GM19035 (cell line): Measurements from ENCODE around the gene AFAP1.
"Not testable (repeated sequence)": the region's sequence is repeated elsewhere in the genome, so short reads cannot be mapped to it uniquely, and the experiment has no call there.

Source experiments
- ATAC-seq: cut with Tn5 transposase; IDR thresholded peaks from one replicate; pipeline ENCODE4 v1.9.1; 2021; ENCODE audit not compliant: unreplicated experiment

Gene AFAP1

DNA sequence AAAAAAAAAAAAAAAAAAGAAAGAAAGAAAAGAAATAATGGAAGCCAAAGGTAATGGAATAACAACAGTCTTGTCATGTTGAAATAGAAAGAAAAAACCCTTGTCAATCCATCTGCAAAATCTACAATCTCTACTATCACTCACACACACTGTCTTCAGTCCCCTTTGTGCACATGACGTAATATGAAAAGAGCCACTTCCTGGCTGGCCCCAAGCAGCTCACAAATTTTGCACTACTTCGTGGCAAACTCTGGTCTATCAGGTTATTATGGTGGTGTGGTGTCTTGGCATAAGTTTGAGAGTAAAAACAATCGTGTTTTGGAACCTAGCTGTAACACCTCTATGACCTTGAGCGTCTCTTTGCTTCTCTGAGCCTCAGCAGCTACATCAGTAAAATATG, 8.3 kb upstream of the AFAP1 start:
- no peak for ATAC-seq

DNA sequence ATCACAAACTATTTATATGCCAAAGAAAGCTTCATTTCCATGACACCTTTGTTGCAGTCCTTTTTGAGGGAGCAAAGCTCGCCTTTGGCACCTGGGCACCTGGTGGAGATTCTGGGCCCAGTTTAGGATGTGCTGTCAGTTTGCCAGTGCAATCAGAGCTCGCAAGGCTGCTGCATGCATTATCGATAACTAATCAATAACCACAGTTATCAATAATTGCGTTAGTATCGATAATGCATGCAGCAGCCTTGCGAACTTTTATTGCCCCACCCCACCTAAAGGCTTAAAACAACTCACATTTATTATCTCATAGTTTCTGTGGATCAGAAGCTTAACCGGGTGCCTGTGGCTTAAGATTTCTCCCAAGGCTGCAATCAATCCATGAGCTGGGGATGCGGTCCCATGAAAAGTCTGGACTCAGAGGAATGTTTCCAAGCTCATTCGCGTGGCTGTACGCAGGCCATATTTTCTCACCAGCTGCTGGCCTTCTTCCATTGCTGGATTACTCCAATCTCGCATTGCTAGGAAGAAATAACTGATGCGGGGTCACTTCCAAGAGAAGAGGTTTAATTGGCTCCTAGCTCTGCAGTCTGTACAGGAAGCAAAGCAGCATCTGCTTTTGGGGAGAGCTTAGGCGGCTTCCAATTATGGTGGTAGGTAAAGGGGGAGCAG, 6.2 kb upstream of the AFAP1 start:
- ATAC-seq: no peak

GRCh38 chr4:7944599-7945220, 5.0 kb upstream of the AFAP1 start:
- ATAC-seq: no peak

GRCh38 chr4:7943688-7944087, 4.0 kb upstream of the AFAP1 start:
- ATAC-seq: not testable (repeated sequence)

GRCh38 chr4:7943211-7943610, 3.5 kb upstream of the AFAP1 start:
- no peak for ATAC-seq

DNA sequence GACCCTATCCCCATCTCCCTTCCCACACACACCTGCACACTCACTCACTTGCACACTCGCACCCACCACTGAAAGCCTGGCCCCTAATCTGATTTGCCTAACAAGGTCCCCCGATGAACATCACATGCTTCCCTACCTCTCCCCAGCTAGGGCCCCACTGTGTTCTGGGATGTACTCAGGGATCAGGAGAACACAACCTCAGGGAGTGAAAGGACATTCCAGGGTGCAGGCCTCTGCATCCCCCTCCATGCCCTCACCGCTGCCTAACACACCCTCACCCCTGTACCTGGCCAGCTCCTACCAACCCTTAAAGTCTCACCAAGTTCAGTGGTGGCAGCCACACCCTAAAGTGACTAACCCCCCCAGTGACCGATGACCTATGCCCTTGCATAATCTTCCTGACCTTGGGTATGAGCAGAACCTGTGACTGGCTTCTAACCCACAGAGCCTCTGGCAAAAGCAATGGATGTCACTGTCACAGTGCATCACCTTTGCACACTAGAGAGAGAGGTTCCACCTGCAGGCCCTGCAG, 2.4 kb upstream of the AFAP1 start:
- ATAC-seq: no peak

GRCh38 chr4:7941111-7941964, 1.7 kb upstream of the AFAP1 start:
- ATAC-seq: no peak

GRCh38 chr4:7938609-7939376, 868 bp downstream of the AFAP1 start:
- no peak for ATAC-seq

- no peak for ATAC-seq
Observed at GRCh38 chr4:7938266-7938608, 1.4 kb downstream of the AFAP1 start.

DNA sequence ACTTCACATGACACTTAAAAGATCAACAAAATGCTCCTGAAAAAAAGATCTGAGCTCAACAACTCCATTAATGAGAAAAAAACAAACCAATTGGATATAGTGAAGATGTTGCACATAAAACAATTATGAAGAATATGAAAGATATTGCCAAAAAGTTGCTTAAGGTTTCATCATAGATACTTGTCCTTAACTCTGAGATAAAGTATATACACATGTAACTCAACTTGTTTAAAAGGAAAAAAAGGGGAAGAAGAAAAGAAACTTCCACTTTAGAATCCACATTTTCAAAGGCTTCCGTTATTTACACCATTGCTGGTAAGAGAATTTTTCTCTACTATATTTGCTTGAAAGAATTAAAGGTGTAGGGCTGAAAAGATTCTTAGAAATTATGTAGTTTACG, 2.7 kb downstream of the AFAP1 start:
- ATAC-seq: no peak

- no peak for ATAC-seq
Observed at GRCh38 chr4:7933651-7934510, 5.8 kb downstream of the AFAP1 start.

DNA sequence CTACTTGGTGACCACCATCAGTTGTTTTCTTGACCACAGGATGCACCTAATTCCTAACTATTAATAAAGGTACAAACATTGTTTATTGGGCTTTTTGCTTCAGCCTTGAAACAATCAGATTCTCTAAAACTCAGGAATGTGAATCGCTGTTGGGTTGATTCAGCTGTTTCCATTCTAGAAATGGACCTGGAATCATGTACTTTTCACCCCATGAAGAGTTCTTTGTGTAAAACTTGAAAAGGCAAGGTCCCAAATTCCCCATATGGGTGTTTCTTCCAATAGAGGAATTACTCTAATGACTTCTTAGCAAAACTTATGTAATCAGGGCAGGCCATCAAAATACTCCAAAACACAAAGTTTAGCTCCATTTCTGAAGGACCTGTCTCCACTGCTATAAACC, 7.4 kb downstream of the AFAP1 start:
- no peak for ATAC-seq

DNA sequence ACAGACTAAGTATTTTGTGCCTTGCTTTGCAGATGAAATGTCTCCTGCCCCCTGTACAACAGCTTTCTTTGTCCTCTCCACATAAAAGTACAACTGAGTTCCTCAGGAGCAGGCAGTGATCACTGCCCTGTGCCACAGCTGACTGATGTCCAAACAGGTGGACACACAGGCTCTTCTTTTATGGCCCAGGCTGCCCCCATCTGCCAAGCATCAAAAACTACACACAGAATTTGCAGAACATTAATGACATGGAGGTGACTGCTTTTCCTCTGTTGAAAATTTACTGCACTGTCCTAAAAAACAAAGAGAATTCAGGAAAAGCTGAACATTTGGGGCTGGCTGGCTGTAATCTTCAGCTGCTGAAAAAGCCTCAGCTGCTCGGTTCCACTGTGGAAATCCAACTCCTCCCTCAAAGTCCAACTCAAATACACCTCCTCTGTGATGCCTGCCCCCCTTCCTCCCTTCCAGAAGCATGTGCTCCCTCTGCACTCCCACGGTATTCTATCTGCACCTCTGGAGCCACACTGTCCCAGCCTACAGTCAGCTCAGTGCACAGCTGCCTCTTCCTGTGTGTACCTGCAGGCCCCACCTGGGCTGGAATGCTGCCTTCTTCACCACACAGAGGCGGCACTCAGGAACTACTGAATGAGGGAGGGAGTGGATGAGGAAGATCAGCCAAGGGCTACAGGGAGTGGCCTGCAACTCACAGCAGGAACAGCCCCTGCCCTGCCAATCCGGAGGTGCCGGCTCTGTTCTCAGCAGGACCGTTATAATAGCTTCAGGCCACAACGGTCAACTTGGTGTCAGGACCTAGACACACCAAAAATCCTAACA, 10.3 kb downstream of the AFAP1 start:
- ATAC-seq: no peak

DNA sequence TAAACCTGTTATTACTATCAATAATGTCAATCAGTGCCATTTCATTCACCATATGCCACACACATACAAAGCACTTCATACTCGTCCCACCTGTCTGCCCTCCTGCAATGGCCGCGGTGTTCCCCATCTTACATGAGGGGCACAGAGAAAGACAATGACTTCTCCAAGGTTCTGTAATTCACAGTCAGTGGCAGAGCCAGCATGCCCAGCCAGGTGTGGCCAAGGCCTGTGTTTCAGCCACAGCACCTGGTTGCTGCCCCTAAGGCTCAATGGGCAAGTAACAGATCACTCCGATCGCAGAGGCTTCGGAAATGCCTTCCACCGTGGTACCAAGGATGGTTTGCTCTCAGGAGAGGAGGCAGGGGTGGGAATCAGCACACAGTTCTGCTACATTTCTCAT, 10.9 kb downstream of the AFAP1 start:
- ATAC-seq: no peak

GRCh38 chr4:7926822-7927221, 12.8 kb downstream of the AFAP1 start:
- ATAC-seq: no peak

GRCh38 chr4:7924570-7924969, 15.1 kb downstream of the AFAP1 start:
- no peak for ATAC-seq

DNA sequence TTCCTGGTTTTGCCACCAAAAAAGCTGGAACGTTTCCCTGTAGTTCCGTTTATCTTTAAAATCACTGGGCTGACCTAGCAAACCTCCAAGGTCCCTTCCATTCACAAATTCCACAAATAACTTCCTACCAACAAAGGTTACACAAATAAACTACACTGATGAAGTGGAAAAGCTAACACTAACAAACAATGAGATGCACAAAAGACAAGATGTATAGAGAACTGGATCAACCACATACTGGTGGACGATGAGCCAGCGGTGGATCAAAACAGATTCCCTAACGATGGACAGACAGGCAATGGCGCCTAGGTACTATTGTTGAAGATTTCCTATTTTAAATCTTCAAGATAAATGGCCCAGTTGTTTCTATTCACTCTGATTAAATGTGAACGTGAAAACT, 15.5 kb downstream of the AFAP1 start:
- ATAC-seq: no peak

DNA sequence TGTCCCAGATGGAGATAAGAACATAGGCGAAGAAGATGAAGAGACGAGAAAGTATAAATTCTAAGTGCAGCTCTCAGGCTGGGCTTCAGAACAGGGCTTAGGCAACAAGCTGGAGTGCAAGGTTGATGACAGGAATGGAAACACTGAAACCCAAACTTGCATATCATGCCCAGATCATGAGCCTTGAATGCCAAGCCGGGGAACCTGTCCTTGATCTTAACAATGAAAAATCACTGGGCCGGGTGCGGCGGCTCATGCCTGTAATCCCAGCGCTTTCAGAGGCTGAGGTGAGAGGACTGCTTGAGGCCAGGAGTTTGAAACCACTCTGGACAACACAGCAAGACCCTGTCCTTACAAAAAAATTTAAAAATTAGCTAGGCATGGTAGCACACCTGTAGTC, 17.2 kb downstream of the AFAP1 start:
- no peak for ATAC-seq

- no peak for ATAC-seq
Observed at GRCh38 chr4:7918981-7919380, 20.7 kb downstream of the AFAP1 start.
